Measurements from ENCODE around the gene SH2D1A. TPM values are rescaled to one million over a fixed set of nuclear protein-coding genes. Genes with fewer than 3 reads are reported as not detected.

SH2D1A gene
- total RNA-seq, 1 donor from 2014 or later: not detected

GRCh38 chrX:124413244-124413643 lies 66.9 kb downstream of the SH2D1A start:
- Mint-ChIP-seq H3K4me3 (ENCODE audit: unreplicated experiment) (no peak overlapping the region), H3K4me1 (ENCODE audit: low read depth, unreplicated experiment) (no peaks in the 10 kb centered on the region), H3K36me3 (ENCODE audit: unreplicated experiment) (no peaks in the 10 kb centered on the region), H3K9me3 (ENCODE audit: unreplicated experiment) (peaks cover 3% of the 10 kb centered on the region), H3K27me3 (ENCODE audit: unreplicated experiment) (no peaks in the 10 kb centered on the region), H3K27ac (ENCODE audit: unreplicated experiment) (no peak overlapping the region)
- no peak for DNase-seq
- TF ChIP-seq CTCF (IDR thresholded peaks at IDR 0.05; ENCODE audit: partially characterized antibody, unreplicated experiment): no peak

- DNase-seq: no peak
- Mint-ChIP-seq H3K9me3 (ENCODE audit: unreplicated experiment) (peaks cover 3% of the 10 kb centered on the region), H3K36me3 (ENCODE audit: unreplicated experiment) (no peaks in the 10 kb centered on the region), H3K27me3 (ENCODE audit: unreplicated experiment) (no peaks in the 10 kb centered on the region), H3K27ac (ENCODE audit: unreplicated experiment) (no peak overlapping the region), H3K4me1 (ENCODE audit: low read depth, unreplicated experiment) (no peaks in the 10 kb centered on the region), H3K4me3 (ENCODE audit: unreplicated experiment) (no peak overlapping the region)
- TF ChIP-seq CTCF (IDR thresholded peaks at IDR 0.05; ENCODE audit: partially characterized antibody, unreplicated experiment): no peak
Observed at GRCh38 chrX:124414281-124414680, 67.9 kb downstream of the SH2D1A start.

- peaks cover 2% of the 10 kb centered on the region for H3K9me3 Mint-ChIP-seq (ENCODE audit: unreplicated experiment)
Observed at GRCh38 chrX:124415115-124415800, 68.9 kb downstream of the SH2D1A start.

GRCh38 chrX:124421898-124422655 lies 75.7 kb downstream of the SH2D1A start:
- Mint-ChIP-seq H3K27me3 (ENCODE audit: unreplicated experiment) (no peaks in the 10 kb centered on the region), H3K9me3 (ENCODE audit: unreplicated experiment) (peaks cover 2% of the 10 kb centered on the region), H3K27ac (ENCODE audit: unreplicated experiment) (no peak overlapping the region), H3K4me3 (ENCODE audit: unreplicated experiment) (no peak overlapping the region), H3K36me3 (ENCODE audit: unreplicated experiment) (no peaks in the 10 kb centered on the region), H3K4me1 (ENCODE audit: low read depth, unreplicated experiment) (no peaks in the 10 kb centered on the region)
- no peak for TF ChIP-seq CTCF (IDR thresholded peaks at IDR 0.05; ENCODE audit: partially characterized antibody, unreplicated experiment)
- DNase-seq: no peak

More at GRCh38 chrX:124415115-124415800, 68.9 kb downstream of the SH2D1A start:
- no peak overlapping the region for H3K27ac Mint-ChIP-seq (ENCODE audit: unreplicated experiment)
- H3K4me3 Mint-ChIP-seq (ENCODE audit: unreplicated experiment): no peak overlapping the region
- H3K4me1 Mint-ChIP-seq (ENCODE audit: low read depth, unreplicated experiment): no peaks in the 10 kb centered on the region
- DNase-seq: no peak
- TF ChIP-seq CTCF (IDR thresholded peaks at IDR 0.05; ENCODE audit: partially characterized antibody, unreplicated experiment): no peak
- no peaks in the 10 kb centered on the region for H3K27me3 Mint-ChIP-seq (ENCODE audit: unreplicated experiment)
- H3K36me3 Mint-ChIP-seq (ENCODE audit: unreplicated experiment): no peaks in the 10 kb centered on the region

Other genes with a start within 250 kb of the SH2D1A start
- not detected for gene TEX13D, start 13.9 kb upstream of the SH2D1A start, total RNA-seq (ENCODE audit: unreplicated experiment)